GM12864 (cell line): ENCODE data around the gene ALOX15B.

Experiments used
- DNase-seq: peaks from one replicate; pipeline ENCODE4 v3.0.0-alpha.2; 2011; ENCODE audit warnings: low read depth
- H3K4me3 ChIP-seq: 2 replicates; pipeline ENCODE4 v1.5.1; 2011; ENCODE audit warnings: mild to moderate bottlenecking, low read depth, low read length, control low read depth
- CTCF ChIP-seq: IDR thresholded peaks from 2 replicates; pipeline ENCODE4 v1.5.1; 2011; ENCODE audit warnings: low read depth, mild to moderate bottlenecking, moderate library complexity, low read length, control low read depth, inconsistent platforms; ENCODE audit errors: missing control alignments

The ALOX15B gene

GRCh38 chr17:8014558-8014850 is 24.4 kb upstream of the ALOX15B start:
- no peak overlapping the region for H3K4me3 ChIP-seq
- no peak for TF ChIP-seq CTCF
- no peak for DNase-seq

- DNase-seq, result no peak
- TF ChIP-seq CTCF, result no peak
- H3K4me3 ChIP-seq, result no peak overlapping the region
Measured at GRCh38 chr17:8015236-8015956, 23.5 kb upstream of the ALOX15B start.

- DNase-seq, result no peak
- H3K4me3 ChIP-seq, result no peak overlapping the region
Measured at GRCh38 chr17:8015957-8016631, 22.8 kb upstream of the ALOX15B start.

GRCh38 chr17:8016632-8017424 is 22.0 kb upstream of the ALOX15B start:
- TF ChIP-seq CTCF, result peak; percentile 81
- no peak for DNase-seq
- no peak overlapping the region for H3K4me3 ChIP-seq

More at GRCh38 chr17:8015957-8016631, 22.8 kb upstream of the ALOX15B start:
- TF ChIP-seq CTCF, result no peak

GRCh38 chr17:8018436-8018835 is 20.4 kb upstream of the ALOX15B start:
- no peak for TF ChIP-seq CTCF
- no peak for DNase-seq
- H3K4me3 ChIP-seq, result no peak overlapping the region

- DNase-seq, result no peak
- no peak for TF ChIP-seq CTCF
- no peak overlapping the region for H3K4me3 ChIP-seq
Measured at GRCh38 chr17:8019166-8019565, 19.7 kb upstream of the ALOX15B start.
